ENCODE data around the gene TTC9. TPM values are rescaled to one million over a fixed set of nuclear protein-coding genes. Genes with fewer than 3 reads are reported as not detected.

The TTC9 gene
- total RNA-seq, 1 donor, result 0.36 TPM

- Histone ChIP-seq H3K27ac (ENCODE audit: low read depth, low read length) (no peak overlapping the region), H3K9me3 (ENCODE audit: low read depth, low read length) (no peaks in the 10 kb centered on the region), H2AFZ (ENCODE audit: low read length) (no peak overlapping the region), H3K4me1 (ENCODE audit: insufficient read depth, low read length) (peaks cover 16% of the 10 kb centered on the region), H3K4me3 (ENCODE audit: insufficient read depth, low read length) (no peak overlapping the region), H3K4me2 (ENCODE audit: insufficient read depth, low read length) (peak overlapping the region; percentile 88), H3K36me3 (ENCODE audit: insufficient read depth, low read length) (peaks cover 13% of the 10 kb centered on the region), H4K20me1 (ENCODE audit: insufficient read depth, low read length) (peaks cover 9% of the 10 kb centered on the region), H3K79me2 (ENCODE audit: insufficient read depth, low read length) (peaks cover 54% of the 10 kb centered on the region), H3K27me3 (ENCODE audit: insufficient read depth, low read length) (peaks cover 2% of the 10 kb centered on the region)
- DNase-seq (ENCODE audit: insufficient read length, low spot score, missing footprints), result no peak
- no peak for TF ChIP-seq CTCF (IDR thresholded peaks at IDR 0.05; ENCODE audit: extremely low read depth, low read depth, low read length)
Measured at GRCh38 chr14:70599345-70599744, 42.4 kb upstream of the TTC9 start.

- Histone ChIP-seq H3K4me2 (ENCODE audit: insufficient read depth, low read length) (peak within 1 kb of the TSS; percentile 89), H3K27me3 (ENCODE audit: insufficient read depth, low read length) (peaks cover 2% of the 10 kb centered on the region), H3K9me3 (ENCODE audit: low read depth, low read length) (no peaks in the 10 kb centered on the region), H3K36me3 (ENCODE audit: insufficient read depth, low read length) (peaks cover 4% of the 10 kb centered on the region), H2AFZ (ENCODE audit: low read length) (peak within 1 kb of the TSS; percentile 93), H3K79me2 (ENCODE audit: insufficient read depth, low read length) (peaks cover 42% of the 10 kb centered on the region), H3K27ac (ENCODE audit: low read depth, low read length) (peak within 1 kb of the TSS; percentile 81), H4K20me1 (ENCODE audit: insufficient read depth, low read length) (no peaks in the 10 kb centered on the region), H3K4me3 (ENCODE audit: insufficient read depth, low read length) (peak within 1 kb of the TSS; percentile 75), H3K4me1 (ENCODE audit: insufficient read depth, low read length) (peaks cover 16% of the 10 kb centered on the region)
- peak; percentile 92 for DNase-seq (ENCODE audit: insufficient read length, low spot score, missing footprints)
- no peak for TF ChIP-seq CTCF (IDR thresholded peaks at IDR 0.05; ENCODE audit: extremely low read depth, low read depth, low read length)
Measured at GRCh38 chr14:70600382-70601157, 41.1 kb upstream of the TTC9 start, which contains the start of gene MED6. Gene MED6 (minus strand): TSS chr14:70600655. CDS start chr14:70600637, 18 bp downstream.

GRCh38 chr14:70601162-70601561 is 40.6 kb upstream of the TTC9 start:
- Histone ChIP-seq H3K4me1 (ENCODE audit: insufficient read depth, low read length) (peaks cover 16% of the 10 kb centered on the region), H3K27ac (ENCODE audit: low read depth, low read length) (peak overlapping the region; percentile 48)
- no peak for TF ChIP-seq CTCF (IDR thresholded peaks at IDR 0.05; ENCODE audit: extremely low read depth, low read depth, low read length)

GRCh38 chr14:70602254-70602653 is 39.5 kb upstream of the TTC9 start:
- no peak overlapping the region for H3K4me2 ChIP-seq (ENCODE audit: insufficient read depth, low read length)
- H2AFZ ChIP-seq (ENCODE audit: low read length), result no peak overlapping the region
- H3K4me3 ChIP-seq (ENCODE audit: insufficient read depth, low read length), result no peak overlapping the region
- TF ChIP-seq CTCF (IDR thresholded peaks at IDR 0.05; ENCODE audit: extremely low read depth, low read depth, low read length), result no peak
- H3K9me3 ChIP-seq (ENCODE audit: low read depth, low read length), result no peaks in the 10 kb centered on the region
- no peaks in the 10 kb centered on the region for H3K36me3 ChIP-seq (ENCODE audit: insufficient read depth, low read length)
- no peak overlapping the region for H3K27ac ChIP-seq (ENCODE audit: low read depth, low read length)
- no peak for DNase-seq (ENCODE audit: insufficient read length, low spot score, missing footprints)
- H3K27me3 ChIP-seq (ENCODE audit: insufficient read depth, low read length), result peaks cover 2% of the 10 kb centered on the region
- peaks cover 16% of the 10 kb centered on the region for H3K4me1 ChIP-seq (ENCODE audit: insufficient read depth, low read length)
- H3K79me2 ChIP-seq (ENCODE audit: insufficient read depth, low read length), result peaks cover 32% of the 10 kb centered on the region
- H4K20me1 ChIP-seq (ENCODE audit: insufficient read depth, low read length), result no peaks in the 10 kb centered on the region

More at GRCh38 chr14:70601162-70601561, 40.6 kb upstream of the TTC9 start:
- Histone ChIP-seq H3K4me2 (ENCODE audit: insufficient read depth, low read length) (peak overlapping the region; percentile 89), H3K4me3 (ENCODE audit: insufficient read depth, low read length) (peak overlapping the region; percentile 68), H3K9me3 (ENCODE audit: low read depth, low read length) (no peaks in the 10 kb centered on the region), H3K36me3 (ENCODE audit: insufficient read depth, low read length) (peaks cover 3% of the 10 kb centered on the region), H4K20me1 (ENCODE audit: insufficient read depth, low read length) (no peaks in the 10 kb centered on the region), H3K79me2 (ENCODE audit: insufficient read depth, low read length) (peaks cover 37% of the 10 kb centered on the region), H2AFZ (ENCODE audit: low read length) (peak overlapping the region; percentile 82), H3K27me3 (ENCODE audit: insufficient read depth, low read length) (peaks cover 2% of the 10 kb centered on the region)
- no peak for DNase-seq (ENCODE audit: insufficient read length, low spot score, missing footprints)

All from osteoblast (primary cell).